Thyroid gland (tissue), 4 donors: ENCODE data around the gene ARR3.

Source experiments
- CTCF ChIP-seq, 6 experiments: fragments of 200-600 bp in 3 of 6; fragments of 450-650 bp in 3 of 6; sonication (generic) in 3 of 6; IDR thresholded peaks; one replicate each; pipeline ENCODE4 v1.5.1; 2016 to 2019; ENCODE audit warnings: antibody characterized with exemption in 6 of 6, mild to moderate bottlenecking in 2 of 6, inconsistent platforms in 1 of 6, moderate library complexity in 1 of 6
- POLR2A ChIP-seq, 2 donors: fragments of 450-650 bp; IDR thresholded peaks; one replicate each; pipeline ENCODE4 v1.6.1; 2017; ENCODE audit warnings: antibody characterized with exemption in 2 of 2, mild to moderate bottlenecking in 2 of 2, moderate library complexity in 1 of 2

- no peak for TF ChIP-seq POLR2A (IDR thresholded peaks at IDR 0.05)
- no peak for TF ChIP-seq CTCF (IDR thresholded peaks at IDR 0.05)
These were observed 54.6 kb downstream of the ARR3 start for GRCh38 chrX:70322784-70323183.
